GM12892 (cell line): ENCODE data around the gene ZNF621.

ENCODE experiments used
- POLR2A ChIP-seq: IDR thresholded peaks from 2 replicates; pipeline ENCODE4 v1.6.1; 2011; ENCODE audit warnings: low read depth, low read length, control low read depth
- POLR2AphosphoS5 ChIP-seq: IDR thresholded peaks from 2 replicates; pipeline ENCODE4 v1.6.1; 2011; ENCODE audit warnings: low read depth, low read length, control low read depth
- TAF1 ChIP-seq: IDR thresholded peaks from 2 replicates; pipeline ENCODE4 v1.6.1; 2011; ENCODE audit warnings: low read depth, mild to moderate bottlenecking, control low read depth, low read length, borderline replicate concordance

DNA sequence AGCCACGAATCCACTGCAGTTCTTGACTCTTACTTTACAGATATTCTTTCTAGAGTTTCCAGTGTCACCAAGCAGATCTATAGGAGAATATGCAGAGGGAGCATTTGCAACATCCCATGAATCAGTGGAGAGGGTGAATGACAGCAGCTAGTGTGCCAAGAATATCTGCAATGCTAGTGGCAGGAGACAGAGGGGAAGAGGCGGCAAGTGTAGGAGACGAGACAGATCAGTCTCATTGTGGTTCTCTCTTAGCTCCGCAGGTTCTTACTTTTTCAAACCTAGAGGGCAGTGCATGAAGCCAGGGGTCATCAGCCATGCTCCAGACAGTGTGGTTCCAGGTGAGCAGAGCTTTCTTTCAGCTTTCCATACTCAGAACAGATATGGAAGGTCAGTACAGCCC, 47.1 kb upstream of the ZNF621 start:
- TF ChIP-seq POLR2A (no peak), TAF1 (no peak), POLR2AphosphoS5 (no peak)
